GM18873 (cell line): ENCODE measurements around the gene PIGW.
"Not testable (repeated sequence)": the region's sequence is repeated elsewhere in the genome, so short reads cannot be mapped to it uniquely, and the experiment has no call there.

Source experiments
- ATAC-seq: cut with Tn5 transposase; IDR thresholded peaks from one replicate; pipeline ENCODE4 v1.9.1; 2021; ENCODE audit warnings: mild to moderate bottlenecking, moderate library complexity, moderate number of reproducible peaks; ENCODE audit not compliant: unreplicated experiment, low FRiP score

The PIGW gene

DNA sequence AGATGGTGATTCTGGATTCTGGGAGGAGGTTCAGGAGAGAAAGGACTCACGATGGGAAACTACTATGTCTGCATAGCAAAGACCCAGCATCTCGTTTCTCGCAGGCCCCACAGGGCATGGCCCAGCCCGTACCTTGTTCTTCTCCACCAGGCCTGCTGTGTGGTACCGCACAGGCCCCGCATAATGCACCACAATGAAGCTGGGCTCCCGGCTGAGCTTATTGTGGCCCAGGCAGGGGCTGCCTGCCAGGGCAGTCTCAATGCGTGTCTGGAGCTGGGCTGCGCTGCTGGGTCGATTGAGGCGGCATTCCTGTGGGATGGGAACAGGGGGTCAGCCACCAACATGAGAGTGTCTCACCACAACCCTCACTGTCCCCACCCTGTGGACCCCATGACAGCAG, 28.0 kb upstream of the PIGW start:
- no peak for ATAC-seq

- no peak for ATAC-seq
These were observed 27.5 kb upstream of the PIGW start for GRCh38 chr17:36507266-36507665.

GRCh38 chr17:36508439-36508838, 26.3 kb upstream of the PIGW start:
- not testable (repeated sequence) for ATAC-seq

- ATAC-seq: no peak
These were observed 25.4 kb upstream of the PIGW start for GRCh38 chr17:36509272-36509985.

DNA sequence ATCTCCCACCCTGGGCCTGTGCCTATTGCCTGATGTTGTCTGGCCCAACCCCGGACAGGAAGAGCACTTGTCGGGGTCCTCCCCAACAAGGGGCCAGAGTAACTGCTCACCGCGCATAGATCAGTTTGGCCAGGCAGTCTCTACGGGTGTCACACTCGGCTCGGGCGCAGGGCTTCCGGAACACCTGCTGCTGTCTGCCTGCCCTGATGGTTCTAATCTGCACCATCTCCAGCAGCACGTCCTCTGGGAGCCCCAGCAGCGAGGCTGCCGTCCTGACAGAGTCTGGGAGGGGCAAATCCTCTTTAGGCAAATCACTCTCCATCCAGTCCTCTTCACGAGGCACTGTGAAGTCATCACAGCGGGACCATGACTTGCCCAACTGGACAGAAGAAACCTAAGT, 24.2 kb upstream of the PIGW start:
- ATAC-seq: no peak

- ATAC-seq: no peak
These were observed 23.6 kb upstream of the PIGW start for GRCh38 chr17:36511216-36511615.

GRCh38 chr17:36512641-36513040, 22.1 kb upstream of the PIGW start:
- no peak for ATAC-seq

- ATAC-seq: no peak
These were observed 19.9 kb upstream of the PIGW start for GRCh38 chr17:36514856-36515255.

DNA sequence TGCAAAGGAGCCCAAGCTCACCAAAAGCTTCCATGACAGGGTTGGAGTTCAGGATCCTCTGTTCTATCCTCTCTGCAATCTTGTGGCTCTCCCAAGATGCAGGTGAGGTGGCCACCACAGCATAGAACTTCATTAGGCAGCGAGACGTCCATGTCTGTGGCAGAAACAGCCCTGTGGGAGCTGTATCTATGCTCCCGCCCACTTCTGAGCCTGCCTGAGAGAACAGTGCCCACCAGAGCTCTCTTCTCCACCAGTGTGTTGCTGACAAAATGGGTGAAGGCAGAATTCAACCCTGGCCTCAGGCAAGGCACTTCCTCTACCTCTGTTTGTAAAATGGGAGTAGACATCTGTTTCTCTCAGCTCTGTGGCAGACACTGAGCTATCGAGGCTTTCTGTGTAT, 18.9 kb upstream of the PIGW start:
- ATAC-seq: no peak

DNA sequence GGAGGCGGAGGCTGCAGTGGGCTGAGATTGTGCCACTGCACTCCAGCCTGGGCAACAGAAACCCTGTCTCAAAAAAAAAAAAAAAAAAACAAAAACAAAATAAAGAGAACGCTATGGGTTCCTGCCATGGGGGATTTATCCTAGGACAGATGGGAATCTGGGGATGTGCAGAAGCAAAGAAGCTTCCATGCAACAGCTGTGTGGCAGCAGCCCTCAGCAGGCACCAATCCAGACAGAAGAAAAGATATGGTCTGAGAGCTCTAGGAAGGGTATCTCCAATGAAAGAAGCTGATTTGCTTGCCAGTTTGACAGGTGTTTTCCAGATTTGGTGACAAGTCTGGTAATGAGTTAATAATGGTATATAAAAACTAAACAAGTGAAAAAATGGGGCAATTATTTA, 11.7 kb upstream of the PIGW start:
- no peak for ATAC-seq

DNA sequence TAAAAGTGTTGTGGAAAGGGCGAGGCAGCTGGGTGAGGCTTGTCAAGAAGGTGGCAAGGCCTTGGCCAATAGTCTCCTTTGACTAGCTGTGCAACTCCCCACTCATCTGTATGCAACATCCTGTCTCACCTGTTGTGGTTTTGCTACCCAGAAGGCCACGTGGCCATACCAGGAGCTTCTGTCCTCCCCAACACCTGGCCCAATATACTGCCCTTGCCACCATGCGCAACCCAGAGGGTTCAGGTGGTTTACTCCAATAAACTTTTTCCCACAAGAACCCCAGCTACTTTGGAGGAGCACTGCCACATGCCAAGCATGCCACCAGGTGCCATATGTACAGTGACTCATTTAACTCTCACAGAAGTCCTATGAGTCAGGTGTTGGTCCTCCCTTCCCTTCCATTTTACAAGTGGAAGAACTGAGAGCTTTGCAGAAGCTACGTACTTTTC, 10.3 kb upstream of the PIGW start:
- no peak for ATAC-seq

DNA sequence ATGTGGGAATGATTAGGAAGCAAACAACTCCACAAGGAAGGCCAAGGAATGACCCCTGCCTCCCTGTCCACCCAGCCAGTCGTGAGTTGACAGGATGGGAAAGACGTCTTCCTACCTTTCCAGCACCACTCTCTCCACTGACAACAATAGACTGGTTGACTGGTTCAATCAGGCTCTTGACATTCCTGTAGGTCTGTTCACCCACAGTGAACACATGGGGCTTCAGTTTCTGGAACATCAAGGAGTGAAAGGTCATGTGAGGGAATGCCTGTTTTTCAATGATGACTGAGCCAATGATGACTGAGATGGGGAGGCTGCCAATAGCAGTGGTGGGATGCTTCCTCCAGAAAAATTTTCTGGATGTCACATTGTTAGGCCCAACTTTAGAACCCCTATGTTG, 9.7 kb upstream of the PIGW start:
- ATAC-seq: no peak

DNA sequence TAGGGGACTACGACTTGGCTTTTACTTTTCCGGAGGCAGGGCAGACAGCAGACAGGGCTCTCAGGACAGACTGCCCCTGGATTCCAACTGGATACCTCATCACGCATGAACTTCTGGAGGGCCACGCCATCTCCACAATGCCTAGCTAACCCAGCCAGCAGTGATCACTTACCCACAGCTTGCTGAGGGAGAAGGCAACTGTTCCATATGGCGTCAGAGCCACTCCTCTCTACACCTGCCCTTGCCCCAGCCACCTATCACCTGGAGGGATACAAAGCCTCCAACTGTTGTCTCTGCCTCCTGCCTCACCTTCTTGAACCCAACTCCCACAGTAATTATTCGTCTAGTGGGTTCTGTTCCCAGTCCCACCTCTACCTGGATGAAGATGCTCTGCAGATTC, 8.9 kb upstream of the PIGW start:
- no peak for ATAC-seq

DNA sequence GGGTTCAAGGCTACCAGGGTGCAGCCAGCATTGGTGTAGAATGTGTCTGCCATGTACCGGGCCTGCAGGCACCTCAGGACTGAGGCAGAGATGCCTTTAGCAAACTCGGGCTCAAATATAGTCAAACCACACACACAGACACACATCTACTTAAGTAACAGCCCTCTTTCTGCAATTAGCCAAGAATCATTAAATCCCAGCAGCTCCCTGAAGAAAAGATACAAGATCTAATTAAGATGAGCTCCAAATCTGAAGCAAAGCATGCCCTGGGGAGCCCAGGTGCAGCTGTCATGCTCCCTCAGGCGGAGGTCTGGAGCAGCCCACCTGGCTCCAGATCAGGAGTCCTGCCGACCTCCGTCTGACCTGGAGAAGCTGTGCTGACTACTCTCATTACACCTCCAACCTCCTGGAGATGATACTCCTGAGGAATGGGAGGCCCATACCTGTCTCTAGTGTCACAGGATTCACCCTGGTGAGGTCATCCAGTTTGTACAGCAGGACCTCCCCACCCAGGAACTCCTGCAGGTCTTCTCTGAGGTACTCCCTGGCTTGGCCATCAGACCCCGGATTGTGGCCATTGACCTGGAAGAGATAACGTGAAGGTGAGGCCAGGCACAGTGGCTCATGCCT, 7.1 kb upstream of the PIGW start:
- no peak for ATAC-seq

GRCh38 chr17:36529121-36529520, 5.7 kb upstream of the PIGW start:
- ATAC-seq: no peak

- no peak for ATAC-seq
These were observed 2.3 kb upstream of the PIGW start for GRCh38 chr17:36532435-36532975.

GRCh38 chr17:36533935-36534839, 600 bp upstream of the PIGW start:
- no peak for ATAC-seq

- ATAC-seq: peak; percentile 17
These were observed 888 bp downstream of the PIGW start for GRCh38 chr17:36535669-36536081.

GRCh38 chr17:36540696-36541095, 5.9 kb downstream of the PIGW start:
- ATAC-seq: no peak

DNA sequence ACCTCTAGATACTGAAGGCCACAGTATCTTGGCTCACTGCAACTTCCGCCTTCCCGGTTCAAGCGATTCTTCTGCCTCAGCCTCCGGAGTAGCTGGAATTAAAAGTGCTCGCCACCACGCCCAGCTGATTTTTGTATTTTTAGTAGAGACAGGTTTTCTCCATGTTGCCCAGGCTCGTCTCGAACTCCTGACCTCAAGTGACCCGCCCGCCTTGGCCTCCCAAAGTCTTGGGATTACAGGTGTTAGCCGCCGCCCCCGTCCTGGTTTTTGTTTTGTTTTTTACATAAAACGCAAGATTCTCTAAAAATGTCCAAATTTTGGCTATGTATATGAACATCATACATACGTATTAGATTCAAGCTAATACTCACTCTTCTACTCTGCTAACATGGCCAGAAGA, 8.0 kb downstream of the PIGW start:
- ATAC-seq: no peak

- ATAC-seq: peak; percentile 15
These were observed 9.2 kb downstream of the PIGW start for GRCh38 chr17:36544044-36544306.
